LoVo (cell line): Measurements from ENCODE around the gene SGCG.
"Not testable (repeated sequence)": the region's sequence is repeated elsewhere in the genome, so short reads cannot be mapped to it uniquely, and the experiment has no call there.

Source experiments
- DNase-seq: peaks from one replicate; pipeline ENCODE4 v3.0.0-alpha.2; 2016; ENCODE audit warnings: low spot score

The SGCG gene

GRCh38 chr13:23212671-23213070 is 31.9 kb downstream of the SGCG start:
- no peak for DNase-seq

GRCh38 chr13:23231241-23231640 is 50.5 kb downstream of the SGCG start:
- no peak for DNase-seq

- no peak for DNase-seq
Observed at GRCh38 chr13:23235994-23236393, 55.2 kb downstream of the SGCG start.

- no peak for DNase-seq
Observed at GRCh38 chr13:23243066-23243465, 62.3 kb downstream of the SGCG start.

- not testable (repeated sequence) for DNase-seq
Observed at GRCh38 chr13:23248410-23248809, 67.6 kb downstream of the SGCG start.

GRCh38 chr13:23254506-23254905 is 73.7 kb downstream of the SGCG start:
- DNase-seq: no peak

GRCh38 chr13:23267571-23267970 is 86.8 kb downstream of the SGCG start:
- DNase-seq: no peak

GRCh38 chr13:23268441-23268840 is 87.7 kb downstream of the SGCG start:
- DNase-seq: no peak

- DNase-seq: no peak
Observed at GRCh38 chr13:23271331-23271730, 90.6 kb downstream of the SGCG start.

GRCh38 chr13:23273498-23273897 is 92.7 kb downstream of the SGCG start:
- no peak for DNase-seq

GRCh38 chr13:23279321-23279720 is 98.5 kb downstream of the SGCG start:
- no peak for DNase-seq

GRCh38 chr13:23288564-23288963 is 107.8 kb downstream of the SGCG start:
- DNase-seq: no peak

GRCh38 chr13:23288995-23289394 is 108.2 kb downstream of the SGCG start:
- no peak for DNase-seq

- no peak for DNase-seq
Observed at GRCh38 chr13:23289917-23290357, 109.2 kb downstream of the SGCG start.

- no peak for DNase-seq
Observed at GRCh38 chr13:23292586-23292985, 111.8 kb downstream of the SGCG start.

GRCh38 chr13:23314837-23315236 is 134.1 kb downstream of the SGCG start:
- not testable (repeated sequence) for DNase-seq

- no peak for DNase-seq
Observed at GRCh38 chr13:23319883-23320224, 139.1 kb downstream of the SGCG start.

GRCh38 chr13:23320926-23321534 is 140.3 kb downstream of the SGCG start:
- DNase-seq: no peak

GRCh38 chr13:23321535-23322241 is 140.9 kb downstream of the SGCG start:
- DNase-seq: peak; percentile 50

GRCh38 chr13:23322353-23323336 is 141.9 kb downstream of the SGCG start:
- DNase-seq: no peak

GRCh38 chr13:23323946-23324709 is 143.3 kb downstream of the SGCG start:
- no peak for DNase-seq

- DNase-seq: no peak
Observed at GRCh38 chr13:23325191-23325590, 144.4 kb downstream of the SGCG start.
